Lower lobe of right lung (tissue), 2 donors: ENCODE results near the gene NDUFB10. TPM values are rescaled to one million over a fixed set of nuclear protein-coding genes. Genes with fewer than 3 reads are reported as not detected.

Source experiments
- ATAC-seq, 2 donors: fragments of 200-7000 bp; cut with Tn5 transposase; one replicate each; pipeline ENCODE4 v1.9.1; 2020 to 2022; ENCODE audit warnings: mild to moderate bottlenecking in 2 of 2, moderate library complexity in 2 of 2
- DNase-seq: peaks from one replicate; pipeline ENCODE4 v3.0.0-alpha.2; 2020
- H3K27ac ChIP-seq: fragments of 200-600 bp; one replicate; pipeline ENCODE4 v1.8.0; 2022
- H3K27me3 ChIP-seq: fragments of 200-600 bp; one replicate; pipeline ENCODE4 v1.8.0; 2022; ENCODE audit warnings: low read depth
- H3K36me3 ChIP-seq: fragments of 200-600 bp; one replicate; pipeline ENCODE4 v1.8.0; 2022; ENCODE audit warnings: mild to moderate bottlenecking
- H3K4me1 ChIP-seq: fragments of 200-600 bp; one replicate; pipeline ENCODE4 v1.8.0; 2022
- H3K4me3 ChIP-seq: fragments of 200-600 bp; one replicate; pipeline ENCODE4 v1.8.0; 2022; ENCODE audit warnings: mild to moderate bottlenecking
- H3K9me3 ChIP-seq: fragments of 200-600 bp; one replicate; pipeline ENCODE4 v1.8.0; 2022
- CTCF ChIP-seq: fragments of 200-600 bp; IDR thresholded peaks from one replicate; pipeline ENCODE4 v1.8.0; 2022; ENCODE audit warnings: antibody characterized with exemption, mild to moderate bottlenecking
- intact Hi-C: fragments of 100-400 bp; cut with DNase I; formaldehyde crosslinking; loops from one replicate; pipeline ENCODE4 v1.11.0; 2022
- total RNA-seq: library from RNA; stranded (reverse); fragmentation: NEBNext Ultra II Directional; extraction: Animal tissue kit (Norgen Biotek cat#: 25700); gene quantifications from one replicate; pipeline ENCODE4 v1.2.1, GENCODE V29; 2021
- donor health status: DM: no; HTN: yes; CAD: no; lungs with severe emphysema.

NDUFB10 gene
- total RNA-seq, 1 donor from 2014 or later, result 85.8 TPM

- no peaks in the 10 kb centered on the region for H3K27me3 ChIP-seq
- no peak for TF ChIP-seq CTCF
- peaks cover 23% of the 10 kb centered on the region for H3K36me3 ChIP-seq
- H3K27ac ChIP-seq, result no peak overlapping the region
- no peaks in the 10 kb centered on the region for H3K9me3 ChIP-seq
- no peak for ATAC-seq
- H3K4me3 ChIP-seq, result no peak overlapping the region
- DNase-seq, result no peak
- peaks cover 64% of the 10 kb centered on the region for H3K4me1 ChIP-seq
- intact Hi-C loops, result no loop called here
These were observed 47.0 kb downstream of the NDUFB10 start for GRCh38 chr16:2006317-2006716.

GRCh38 chr16:2007081-2007836 is 47.9 kb downstream of the NDUFB10 start:
- H3K27ac ChIP-seq, result peak overlapping the region; percentile 21
- intact Hi-C loops, result no loop called here
- ATAC-seq (no peak), DNase-seq (no peak)
- H3K27me3 ChIP-seq, result no peaks in the 10 kb centered on the region
- H3K9me3 ChIP-seq, result no peaks in the 10 kb centered on the region
- peaks cover 64% of the 10 kb centered on the region for H3K4me1 ChIP-seq
- no peak for TF ChIP-seq CTCF
- peaks cover 13% of the 10 kb centered on the region for H3K36me3 ChIP-seq
- no peak overlapping the region for H3K4me3 ChIP-seq

- Histone ChIP-seq H3K27ac (peak overlapping the region; percentile 95), H3K4me1 (peaks cover 64% of the 10 kb centered on the region), H3K9me3 (no peaks in the 10 kb centered on the region), H3K36me3 (peaks cover 5% of the 10 kb centered on the region), H3K4me3 (peak overlapping the region; percentile 93), H3K27me3 (no peaks in the 10 kb centered on the region)
- DNase-seq (no peak), ATAC-seq (no peak)
- intact Hi-C loops, result no loop called here
- no peak for TF ChIP-seq CTCF
These were observed 48.7 kb downstream of the NDUFB10 start for GRCh38 chr16:2008009-2008526.

- intact Hi-C loops, result no loop called here
- peak overlapping the region; percentile 93 for H3K4me3 ChIP-seq
- H3K4me1 ChIP-seq, result peaks cover 59% of the 10 kb centered on the region
- DNase-seq (no peak), ATAC-seq (no peak)
- peak overlapping the region; percentile 95 for H3K27ac ChIP-seq
- TF ChIP-seq CTCF, result no peak
- no peaks in the 10 kb centered on the region for H3K36me3 ChIP-seq
- no peaks in the 10 kb centered on the region for H3K27me3 ChIP-seq
- H3K9me3 ChIP-seq, result no peaks in the 10 kb centered on the region
These were observed 49.4 kb downstream of the NDUFB10 start for GRCh38 chr16:2008631-2009163.

GRCh38 chr16:2009164-2009711 is 49.9 kb downstream of the NDUFB10 start:
- Histone ChIP-seq H3K9me3 (no peaks in the 10 kb centered on the region), H3K27ac (peak overlapping the region; percentile 95), H3K36me3 (no peaks in the 10 kb centered on the region), H3K4me1 (peaks cover 53% of the 10 kb centered on the region), H3K4me3 (peak overlapping the region; percentile 93), H3K27me3 (no peaks in the 10 kb centered on the region)
- DNase-seq (no peak), ATAC-seq (peak; percentile 1 to 14)
- intact Hi-C loops, result no loop called here
- no peak for TF ChIP-seq CTCF
